Mesenchymal stem cell (in vitro differentiated cells and primary cell): ENCODE data around the gene STRBP.

ENCODE experiments used
- DNase-seq: peaks from one replicate; pipeline ENCODE4 v3.0.0-alpha.2; 2013
- H2AFZ ChIP-seq: one replicate; pipeline ENCODE4 v1.6.1; 2013; ENCODE audit warnings: low read depth, mild to moderate bottlenecking, control low read depth, inconsistent platforms, low read length, moderate library complexity
- H2AK5ac ChIP-seq: 2 replicates; pipeline ENCODE4 v1.6.1; 2013; ENCODE audit warnings: low read length, moderate library complexity, mild to moderate bottlenecking, inconsistent platforms; ENCODE audit not compliant: severe bottlenecking
- H2BK120ac ChIP-seq: one replicate; pipeline ENCODE4 v1.6.1; 2013; ENCODE audit warnings: low read depth, mild to moderate bottlenecking, inconsistent platforms, low read length, moderate library complexity
- H2BK12ac ChIP-seq, 2 experiments: one replicate each; pipeline ENCODE4 v1.6.1; 2013; ENCODE audit warnings: inconsistent platforms in 2 of 2, low read length in 2 of 2, mild to moderate bottlenecking in 2 of 2, moderate library complexity in 2 of 2, control low read depth in 1 of 2
- H2BK15ac ChIP-seq: one replicate; pipeline ENCODE4 v1.6.1; 2013; ENCODE audit warnings: mild to moderate bottlenecking, low read depth, inconsistent platforms; ENCODE audit not compliant: poor library complexity, severe bottlenecking
- H2BK5ac ChIP-seq: 2 replicates; pipeline ENCODE4 v1.6.1; 2013; ENCODE audit warnings: low read depth, mild to moderate bottlenecking, low read length, control low read depth, inconsistent platforms; ENCODE audit not compliant: poor library complexity, severe bottlenecking
- H3K14ac ChIP-seq, 2 experiments: one replicate each; pipeline ENCODE4 v1.6.1; 2013; ENCODE audit warnings: inconsistent platforms in 2 of 2, low read length in 2 of 2, control low read depth in 1 of 2, mild to moderate bottlenecking in 1 of 2, moderate library complexity in 1 of 2
- H3K18ac ChIP-seq, 2 experiments: one replicate each; pipeline ENCODE4 v1.6.1; 2013; ENCODE audit warnings: inconsistent platforms in 2 of 2, low read length in 2 of 2, control low read depth in 1 of 2, low read depth in 1 of 2, mild to moderate bottlenecking in 1 of 2
- H3K23ac ChIP-seq, 2 experiments: one replicate each; pipeline ENCODE4 v1.6.1; 2013; ENCODE audit warnings: inconsistent platforms in 2 of 2, low read length in 2 of 2, mild to moderate bottlenecking in 2 of 2, moderate library complexity in 2 of 2, control low read depth in 1 of 2
- H3K27ac ChIP-seq: 2 replicates; pipeline ENCODE4 v1.5.1; 2013; ENCODE audit warnings: mild to moderate bottlenecking, moderate library complexity, low read length, control low read depth, inconsistent platforms; ENCODE audit not compliant: poor library complexity, severe bottlenecking
- H3K27me3 ChIP-seq, 2 experiments: 2 replicates each; pipeline versions ENCODE4 v1.6.1 to v1.7.0; 2013; ENCODE audit warnings: low read length in 2 of 2, mild to moderate bottlenecking in 2 of 2, moderate library complexity in 2 of 2, control low read depth in 1 of 2, inconsistent platforms in 1 of 2; ENCODE audit not compliant: control insufficient read depth in 1 of 2, insufficient read depth in 1 of 2
- H3K36me3 ChIP-seq, 2 experiments: 2 replicates each; pipeline versions ENCODE4 v1.6.1 to v1.7.0; 2013; ENCODE audit warnings: low read length in 2 of 2, control low read depth in 1 of 2, inconsistent platforms in 1 of 2, low read depth in 1 of 2, mild to moderate bottlenecking in 1 of 2; ENCODE audit not compliant: insufficient read depth in 2 of 2, control insufficient read depth in 1 of 2
- H3K4ac ChIP-seq, 2 experiments: one replicate each; pipeline ENCODE4 v1.6.1; 2013; ENCODE audit warnings: inconsistent platforms in 2 of 2, low read length in 2 of 2, mild to moderate bottlenecking in 2 of 2, moderate library complexity in 2 of 2, control low read depth in 1 of 2, low read depth in 1 of 2
- H3K4me1 ChIP-seq: 2 replicates; pipeline ENCODE4 v1.6.1; 2013; ENCODE audit warnings: low read depth, low read length, control low read depth; ENCODE audit not compliant: control insufficient read depth, insufficient read depth
- H3K4me2 ChIP-seq: 2 replicates; pipeline ENCODE4 v1.6.1; 2013; ENCODE audit warnings: low read length, mild to moderate bottlenecking, inconsistent platforms; ENCODE audit not compliant: poor library complexity, severe bottlenecking
- H3K4me3 ChIP-seq, 2 experiments: 2 replicates each; pipeline versions ENCODE4 v1.5.1 to v1.7.0; 2013; ENCODE audit warnings: low read length in 2 of 2, mild to moderate bottlenecking in 2 of 2, control low read depth in 1 of 2, low read depth in 1 of 2; ENCODE audit not compliant: insufficient read depth in 1 of 2
- H3K79me1 ChIP-seq: replicated peaks from 2 replicates; pipeline ENCODE4 v1.6.1; 2013; ENCODE audit warnings: mild to moderate bottlenecking, control low read depth, low read length, inconsistent platforms; ENCODE audit not compliant: poor library complexity, severe bottlenecking
- H3K9ac ChIP-seq: 2 replicates; pipeline ENCODE4 v1.7.0; 2013; ENCODE audit warnings: mild to moderate bottlenecking, low read length, moderate library complexity
- H3K9me3 ChIP-seq: 2 replicates; pipeline ENCODE4 v1.7.0; 2013; ENCODE audit warnings: mild to moderate bottlenecking, low read length; ENCODE audit not compliant: control insufficient read depth
- H4K8ac ChIP-seq: one replicate; pipeline ENCODE4 v1.6.1; 2013; ENCODE audit warnings: inconsistent platforms, mild to moderate bottlenecking, low read length, moderate library complexity
- H4K91ac ChIP-seq: one replicate; pipeline ENCODE4 v1.6.1; 2013; ENCODE audit warnings: mild to moderate bottlenecking, low read length, inconsistent platforms
- WGBS: methylation state at CpG from one replicate; pipeline ENCODE4 v1.1.7; 2013; ENCODE audit warnings: mixed read lengths; 5-methylcytosine and 5-hydroxymethylcytosine counted together

The STRBP gene

GRCh38 chr9:123168586-123168985, 99.8 kb downstream of the STRBP start:
- Histone ChIP-seq H3K27ac (no peak overlapping the region), H3K4me2 (no peak overlapping the region), H3K9me3 (no peaks in the 10 kb centered on the region), H3K36me3 (no peaks in the 10 kb centered on the region), H3K4me1 (no peaks in the 10 kb centered on the region), H3K4me3 (no peak overlapping the region), H3K23ac (no peak overlapping the region), H3K18ac (no peak overlapping the region), H3K79me1 (no peaks in the 10 kb centered on the region), H2AFZ (no peak overlapping the region), H2BK5ac (no peak overlapping the region), H2BK15ac (no peak overlapping the region), H2BK12ac (no peak overlapping the region), H2BK120ac (no peak overlapping the region), H3K14ac (no peak overlapping the region), H4K91ac (no peak overlapping the region), H4K8ac (no peak overlapping the region), H3K4ac (no peak overlapping the region), H2AK5ac (no peak overlapping the region), H3K9ac (no peak overlapping the region), H3K27me3 (no peaks in the 10 kb centered on the region)
- over 99% methylated on average over 2 of the region's 2 CpGs for WGBS
- no peak for DNase-seq

GRCh38 chr9:123167474-123167873, 100.9 kb downstream of the STRBP start:
- Histone ChIP-seq H3K18ac (no peak overlapping the region), H3K36me3 (no peaks in the 10 kb centered on the region), H4K8ac (no peak overlapping the region), H3K4me2 (no peak overlapping the region), H2BK12ac (no peak overlapping the region), H2BK15ac (no peak overlapping the region), H3K79me1 (no peaks in the 10 kb centered on the region), H2AFZ (no peak overlapping the region), H3K4ac (no peak overlapping the region), H3K14ac (no peak overlapping the region), H2BK5ac (no peak overlapping the region), H3K9me3 (no peaks in the 10 kb centered on the region), H3K23ac (no peak overlapping the region), H3K9ac (no peak overlapping the region), H4K91ac (no peak overlapping the region), H3K4me1 (no peaks in the 10 kb centered on the region), H3K4me3 (no peak overlapping the region), H2AK5ac (no peak overlapping the region), H3K27me3 (no peaks in the 10 kb centered on the region), H3K27ac (no peak overlapping the region), H2BK120ac (no peak overlapping the region)
- DNase-seq = no peak
- WGBS = no CpG with 5 or more reads among the region's 1 CpG

GRCh38 chr9:123165813-123166212, 102.6 kb downstream of the STRBP start:
- H3K4me2 ChIP-seq = no peak overlapping the region
- no peak overlapping the region for H2BK120ac ChIP-seq
- DNase-seq = no peak
- no peak overlapping the region for H3K27ac ChIP-seq
- H3K9me3 ChIP-seq = no peaks in the 10 kb centered on the region
- no peak overlapping the region for H2AFZ ChIP-seq
- WGBS = no CpG with 5 or more reads among the region's 1 CpG
- H2BK12ac ChIP-seq = no peak overlapping the region
- no peaks in the 10 kb centered on the region for H3K4me1 ChIP-seq
- H3K79me1 ChIP-seq = no peaks in the 10 kb centered on the region
- H4K8ac ChIP-seq = no peak overlapping the region
- H3K4me3 ChIP-seq = no peak overlapping the region
- no peak overlapping the region for H3K18ac ChIP-seq
- H3K36me3 ChIP-seq = no peaks in the 10 kb centered on the region
- no peak overlapping the region for H2AK5ac ChIP-seq
- H3K23ac ChIP-seq = no peak overlapping the region
- no peak overlapping the region for H2BK5ac ChIP-seq
- H3K4ac ChIP-seq = no peak overlapping the region
- no peak overlapping the region for H3K9ac ChIP-seq
- H3K14ac ChIP-seq = no peak overlapping the region
- H3K27me3 ChIP-seq = no peaks in the 10 kb centered on the region
- H2BK15ac ChIP-seq = no peak overlapping the region
- no peak overlapping the region for H4K91ac ChIP-seq

- no peak overlapping the region for H3K27ac ChIP-seq
- H3K4me1 ChIP-seq = no peaks in the 10 kb centered on the region
- H3K23ac ChIP-seq = no peak overlapping the region
- no peak overlapping the region for H2AK5ac ChIP-seq
- no peaks in the 10 kb centered on the region for H3K79me1 ChIP-seq
- no peak overlapping the region for H3K14ac ChIP-seq
- no peaks in the 10 kb centered on the region for H3K9me3 ChIP-seq
- H3K4ac ChIP-seq = no peak overlapping the region
- H2BK15ac ChIP-seq = no peak overlapping the region
- WGBS = 100% methylated on average over 2 of the region's 2 CpGs
- no peaks in the 10 kb centered on the region for H3K27me3 ChIP-seq
- no peak overlapping the region for H2BK12ac ChIP-seq
- no peak overlapping the region for H4K91ac ChIP-seq
- H2BK5ac ChIP-seq = no peak overlapping the region
- H2BK120ac ChIP-seq = no peak overlapping the region
- DNase-seq = no peak
- H3K4me2 ChIP-seq = no peak overlapping the region
- H3K18ac ChIP-seq = no peak overlapping the region
- no peak overlapping the region for H2AFZ ChIP-seq
- no peaks in the 10 kb centered on the region for H3K36me3 ChIP-seq
- no peak overlapping the region for H3K9ac ChIP-seq
- no peak overlapping the region for H4K8ac ChIP-seq
- H3K4me3 ChIP-seq = no peak overlapping the region
These were observed 104.1 kb downstream of the STRBP start for GRCh38 chr9:123164285-123164684.
